Neural cell (in vitro differentiated cells): ENCODE results near the gene KCNJ6. TPM values are rescaled to one million over a fixed set of nuclear protein-coding genes. Genes with fewer than 3 reads are reported as not detected.

Experiments used
- H2AFZ ChIP-seq: fragments of 200-600, 300-800 bp; sonication (generic), shearing (Covaris generic); 2 replicates; pipeline ENCODE4 v1.6.0; 2014; ENCODE audit warnings: low read depth, mild to moderate bottlenecking, antibody characterized with exemption, low read length, moderate library complexity
- H3F3A ChIP-seq: fragments of 200-600 bp; shearing (Covaris generic); 2 replicates; pipeline ENCODE4 v1.6.1; 2016; ENCODE audit warnings: mild to moderate bottlenecking, moderate library complexity, mixed read lengths, antibody characterized with exemption, low read length; ENCODE audit not compliant: insufficient read depth, poor library complexity, severe bottlenecking
- H3K27ac ChIP-seq: fragments of 200-600, 300-800 bp; sonication (generic), shearing (Covaris generic); 2 replicates; pipeline ENCODE4 v1.5.1; 2014; ENCODE audit warnings: mild to moderate bottlenecking, low read length, moderate library complexity
- H3K27me3 ChIP-seq: fragments of 300-800, 200-600 bp; sonication (generic), shearing (Covaris generic); 2 replicates; pipeline ENCODE4 v1.6.0; 2014; ENCODE audit warnings: mild to moderate bottlenecking, low read depth, low read length, moderate library complexity; ENCODE audit not compliant: insufficient read depth
- H3K36me3 ChIP-seq: fragments of 300-800, 200-600 bp; sonication (generic), shearing (Covaris generic); 2 replicates; pipeline ENCODE4 v1.5.1; 2014; ENCODE audit warnings: mild to moderate bottlenecking, antibody characterized with exemption, low read length, moderate library complexity; ENCODE audit not compliant: insufficient read depth
- H3K4me2 ChIP-seq: fragments of 300-800, 200-600 bp; sonication (generic), shearing (Covaris generic); 2 replicates; pipeline ENCODE4 v1.6.0; 2014; ENCODE audit warnings: mild to moderate bottlenecking, low read length
- H3K4me3 ChIP-seq: fragments of 300-800, 200-600 bp; sonication (generic), shearing (Covaris generic); 2 replicates; pipeline ENCODE4 v1.5.1; 2014; ENCODE audit warnings: mild to moderate bottlenecking, low read length, moderate library complexity
- H3K79me2 ChIP-seq: fragments of 200-600 bp; shearing (Covaris generic); replicated peaks from 2 replicates; pipeline ENCODE4 v1.6.0; 2014; ENCODE audit warnings: mild to moderate bottlenecking, low read length, moderate library complexity; ENCODE audit not compliant: insufficient read depth
- H3K9ac ChIP-seq: fragments of 300-800, 200-600 bp; sonication (generic), shearing (Covaris generic); 2 replicates; pipeline ENCODE4 v1.6.1; 2016; ENCODE audit warnings: mild to moderate bottlenecking, low read length, mixed read lengths
- H3K9me2 ChIP-seq: fragments of 200-600 bp; shearing (Covaris generic); 2 replicates; pipeline ENCODE4 v1.6.1; 2016; ENCODE audit warnings: mild to moderate bottlenecking, low read length, mixed read lengths; ENCODE audit not compliant: insufficient read depth
- H3K9me3 ChIP-seq: fragments of 200-600, 300-800 bp; sonication (generic), shearing (Covaris generic); 2 replicates; pipeline ENCODE4 v1.6.1; 2016; ENCODE audit warnings: mild to moderate bottlenecking, mixed run types, low read length, moderate library complexity, mixed read lengths
- H4K20me1 ChIP-seq: fragments of 200-600 bp; shearing (Covaris generic); 2 replicates; pipeline ENCODE4 v1.6.1; 2016; ENCODE audit warnings: mild to moderate bottlenecking, mixed run types; ENCODE audit not compliant: insufficient read depth
- EP300 ChIP-seq: fragments of 450-650 bp; conservative IDR thresholded peaks from 2 replicates; pipeline ENCODE4 v1.6.1; 2014; ENCODE audit warnings: antibody characterized with exemption, mild to moderate bottlenecking, moderate library complexity; ENCODE audit not compliant: poor library complexity, severe bottlenecking
- EZH2 ChIP-seq: fragments of 200-600, 300-800 bp; shearing (Covaris generic), sonication (generic); IDR thresholded peaks from 2 replicates; pipeline ENCODE4 v1.6.1; 2014; ENCODE audit warnings: antibody characterized with exemption, low read length, borderline replicate concordance, mild to moderate bottlenecking; ENCODE audit not compliant: insufficient read depth, poor library complexity, severe bottlenecking
- MXI1 ChIP-seq: fragments of 450-650 bp; conservative IDR thresholded peaks from 2 replicates; pipeline ENCODE4 v1.6.1; 2014; ENCODE audit warnings: antibody characterized with exemption, mild to moderate bottlenecking; ENCODE audit not compliant: poor library complexity, severe bottlenecking
- POLR2AphosphoS5 ChIP-seq: IDR thresholded peaks from 2 replicates; pipeline ENCODE4 v1.6.1; 2012
- RAD21 ChIP-seq: fragments of 450-650 bp; conservative IDR thresholded peaks from 2 replicates; pipeline ENCODE4 v1.6.1; 2014; ENCODE audit warnings: antibody characterized with exemption, mild to moderate bottlenecking, moderate library complexity
- REST ChIP-seq: IDR thresholded peaks from 2 replicates; pipeline ENCODE4 v1.6.1; 2012; ENCODE audit warnings: borderline replicate concordance
- SMC3 ChIP-seq: fragments of 450-650 bp; conservative IDR thresholded peaks from 2 replicates; pipeline ENCODE4 v1.6.1; 2014; ENCODE audit warnings: antibody characterized with exemption, mild to moderate bottlenecking, moderate library complexity; ENCODE audit not compliant: poor library complexity
- TAF1 ChIP-seq: IDR thresholded peaks from 2 replicates; pipeline ENCODE4 v1.6.1; 2012; ENCODE audit warnings: low read depth
- polyA plus RNA-seq: library from polyadenylated mRNA; depleted of rRNA; stranded (reverse); fragments of >200 nt; gene quantifications from 2 replicates; pipeline ENCODE4 v1.2.3, GENCODE V29; 2014
- TF ChIP-seq, protein P1 (sequence below): fragments of 450-650 bp; IDR thresholded peaks from 2 replicates; pipeline ENCODE4 v1.5.1; 2014; ENCODE audit warnings: antibody characterized with exemption, mild to moderate bottlenecking, moderate library complexity; ENCODE audit not compliant: poor library complexity, severe bottlenecking

KCNJ6 gene
- polyA plus RNA-seq, 1 donor from 2014 or later, result 1.7 TPM

DNA sequence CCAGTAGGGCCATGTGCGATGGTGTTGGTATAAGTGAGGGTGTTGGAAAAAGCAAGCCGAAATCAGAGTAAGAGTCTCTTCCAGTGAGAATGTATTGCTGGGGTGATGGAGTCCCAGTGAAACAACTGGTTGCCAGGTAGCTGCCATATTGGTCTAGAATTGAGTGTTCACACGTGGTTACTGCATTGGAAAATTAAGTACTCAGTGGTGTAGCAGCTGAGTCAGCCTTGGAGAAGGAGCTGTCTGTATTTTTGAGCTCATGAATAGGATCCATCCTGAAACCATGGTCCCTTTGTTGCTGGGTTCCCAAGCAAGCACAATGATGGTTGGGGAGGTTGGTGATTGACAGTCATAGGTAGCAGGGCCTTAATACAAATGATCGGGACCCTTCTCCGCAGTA is 314.3 kb downstream of the KCNJ6 start:
- H3K79me2 ChIP-seq, result no peaks in the 10 kb centered on the region
- H3F3A ChIP-seq, result no peaks in the 10 kb centered on the region
- H3K9me2 ChIP-seq, result no peaks in the 10 kb centered on the region
- H3K4me3 ChIP-seq, result no peak overlapping the region
- no peak overlapping the region for H3K4me2 ChIP-seq
- no peaks in the 10 kb centered on the region for H4K20me1 ChIP-seq
- no peaks in the 10 kb centered on the region for H3K9me3 ChIP-seq
- no peak overlapping the region for H3K27ac ChIP-seq
- H2AFZ ChIP-seq, result no peak overlapping the region
- no peak overlapping the region for H3K9ac ChIP-seq
- TF ChIP-seq MXI1 (no peak), REST (no peak), EP300 (no peak), SMC3 (no peak), RAD21 (no peak), TAF1 (no peak), EZH2 (no peak), POLR2AphosphoS5 (no peak)
- TF ChIP-seq, protein P1, sequence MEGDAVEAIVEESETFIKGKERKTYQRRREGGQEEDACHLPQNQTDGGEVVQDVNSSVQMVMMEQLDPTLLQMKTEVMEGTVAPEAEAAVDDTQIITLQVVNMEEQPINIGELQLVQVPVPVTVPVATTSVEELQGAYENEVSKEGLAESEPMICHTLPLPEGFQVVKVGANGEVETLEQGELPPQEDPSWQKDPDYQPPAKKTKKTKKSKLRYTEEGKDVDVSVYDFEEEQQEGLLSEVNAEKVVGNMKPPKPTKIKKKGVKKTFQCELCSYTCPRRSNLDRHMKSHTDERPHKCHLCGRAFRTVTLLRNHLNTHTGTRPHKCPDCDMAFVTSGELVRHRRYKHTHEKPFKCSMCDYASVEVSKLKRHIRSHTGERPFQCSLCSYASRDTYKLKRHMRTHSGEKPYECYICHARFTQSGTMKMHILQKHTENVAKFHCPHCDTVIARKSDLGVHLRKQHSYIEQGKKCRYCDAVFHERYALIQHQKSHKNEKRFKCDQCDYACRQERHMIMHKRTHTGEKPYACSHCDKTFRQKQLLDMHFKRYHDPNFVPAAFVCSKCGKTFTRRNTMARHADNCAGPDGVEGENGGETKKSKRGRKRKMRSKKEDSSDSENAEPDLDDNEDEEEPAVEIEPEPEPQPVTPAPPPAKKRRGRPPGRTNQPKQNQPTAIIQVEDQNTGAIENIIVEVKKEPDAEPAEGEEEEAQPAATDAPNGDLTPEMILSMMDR, result no peak
- no peaks in the 10 kb centered on the region for H3K27me3 ChIP-seq
- no peaks in the 10 kb centered on the region for H3K36me3 ChIP-seq

GRCh38 chr21:37601027-37601426 is 315.2 kb downstream of the KCNJ6 start:
- Histone ChIP-seq H3K4me3 (no peak overlapping the region), H3F3A (no peaks in the 10 kb centered on the region), H3K4me2 (no peak overlapping the region), H3K27ac (no peak overlapping the region), H4K20me1 (no peaks in the 10 kb centered on the region), H3K9me3 (no peaks in the 10 kb centered on the region), H3K9me2 (no peaks in the 10 kb centered on the region), H3K27me3 (no peaks in the 10 kb centered on the region), H3K36me3 (no peaks in the 10 kb centered on the region), H3K9ac (no peak overlapping the region), H3K79me2 (no peaks in the 10 kb centered on the region), H2AFZ (no peak overlapping the region)
- TF ChIP-seq RAD21, result no peak
- TF ChIP-seq POLR2AphosphoS5, result no peak

DNA sequence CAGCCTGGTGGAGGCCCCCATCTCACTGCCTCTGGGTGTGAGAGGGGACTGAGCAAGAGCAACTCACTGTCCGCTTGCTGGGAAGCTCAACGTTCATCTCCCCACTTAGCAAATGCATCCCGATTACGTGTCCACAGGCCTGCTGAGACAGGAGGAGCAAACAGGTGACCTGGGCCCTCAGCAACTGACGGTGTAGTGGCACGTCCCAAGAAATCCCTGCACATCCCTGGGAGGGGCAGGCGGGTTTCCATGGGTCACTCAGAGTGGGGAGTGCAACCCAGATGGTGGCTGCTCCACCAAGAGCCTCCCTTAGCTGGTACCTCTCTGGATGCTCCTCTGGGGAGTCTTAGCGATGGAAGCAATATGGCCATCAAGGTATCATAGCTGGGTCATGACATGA is 320.3 kb downstream of the KCNJ6 start:
- no peak for TF ChIP-seq TAF1
- no peak for TF ChIP-seq EP300

More for the DNA sequence above, 320.3 kb downstream of the KCNJ6 start:
- no peaks in the 10 kb centered on the region for H3K79me2 ChIP-seq
- H3K9me3 ChIP-seq, result no peaks in the 10 kb centered on the region
- H3K9me2 ChIP-seq, result no peaks in the 10 kb centered on the region
- no peaks in the 10 kb centered on the region for H4K20me1 ChIP-seq
- no peak overlapping the region for H3K4me3 ChIP-seq
- H3K27ac ChIP-seq, result no peak overlapping the region
- H3F3A ChIP-seq, result no peaks in the 10 kb centered on the region
- H3K27me3 ChIP-seq, result no peaks in the 10 kb centered on the region
- no peak overlapping the region for H3K4me2 ChIP-seq
- H3K36me3 ChIP-seq, result no peaks in the 10 kb centered on the region
- H2AFZ ChIP-seq, result no peak overlapping the region
- no peak overlapping the region for H3K9ac ChIP-seq
